H9 (cell line): ENCODE data around the gene TNPO3. TPM values are rescaled to one million over a fixed set of nuclear protein-coding genes. Genes with fewer than 3 reads are reported as not detected.

Source experiments
- DNase-seq: peaks from one replicate; pipeline ENCODE4 v3.0.0-alpha.2; 2017
- H2AFZ ChIP-seq: one replicate; pipeline ENCODE4 v1.6.1; 2013; ENCODE audit warnings: mild to moderate bottlenecking, low read length, control low read depth, moderate library complexity
- H2AK5ac ChIP-seq: 2 replicates; pipeline ENCODE4 v1.6.1; 2013; ENCODE audit warnings: low read length, control low read depth, mixed read lengths; ENCODE audit not compliant: insufficient read length
- H2BK120ac ChIP-seq: one replicate; pipeline ENCODE4 v1.6.1; 2013; ENCODE audit warnings: low read depth, mild to moderate bottlenecking, low read length, control low read depth, inconsistent platforms; ENCODE audit not compliant: poor library complexity, severe bottlenecking
- H2BK12ac ChIP-seq: 2 replicates; pipeline ENCODE4 v1.6.1; 2013; ENCODE audit warnings: low read length, control low read depth, mixed read lengths, low read depth; ENCODE audit not compliant: insufficient read length
- H2BK15ac ChIP-seq: 2 replicates; pipeline ENCODE4 v1.6.1; 2013; ENCODE audit warnings: low read depth, low read length, control low read depth
- H2BK20ac ChIP-seq: one replicate; pipeline ENCODE4 v1.6.1; 2013; ENCODE audit warnings: low read depth, mild to moderate bottlenecking, low read length, control low read depth, inconsistent platforms; ENCODE audit not compliant: poor library complexity, severe bottlenecking
- H2BK5ac ChIP-seq: 2 replicates; pipeline ENCODE4 v1.6.1; 2013; ENCODE audit warnings: low read length, control low read depth, mixed read lengths; ENCODE audit not compliant: insufficient read length
- H3K14ac ChIP-seq: 2 replicates; pipeline ENCODE4 v1.6.1; 2013; ENCODE audit warnings: low read length, control low read depth; ENCODE audit not compliant: insufficient read depth
- H3K18ac ChIP-seq: 2 replicates; pipeline ENCODE4 v1.6.1; 2013; ENCODE audit warnings: low read depth, mild to moderate bottlenecking, mixed read lengths, low read length, control low read depth; ENCODE audit not compliant: insufficient read length
- H3K23ac ChIP-seq: 2 replicates; pipeline ENCODE4 v1.6.1; 2013; ENCODE audit warnings: low read length, control low read depth, mixed read lengths, low read depth; ENCODE audit not compliant: insufficient read length
- H3K23me2 ChIP-seq: 2 replicates; pipeline ENCODE4 v1.6.1; 2013; ENCODE audit warnings: low read depth, mild to moderate bottlenecking, mixed read lengths, low read length, control low read depth; ENCODE audit not compliant: insufficient read length, poor library complexity, severe bottlenecking
- H3K27ac ChIP-seq: 2 replicates; pipeline ENCODE4 v1.5.1; 2013; ENCODE audit warnings: low read length, control low read depth, mixed read lengths, low read depth; ENCODE audit not compliant: insufficient read length
- H3K27me3 ChIP-seq: 2 replicates; pipeline ENCODE4 v1.6.1; 2013; ENCODE audit warnings: low read length, control low read depth, inconsistent platforms; ENCODE audit not compliant: insufficient read depth
- H3K4ac ChIP-seq: 2 replicates; pipeline ENCODE4 v1.6.1; 2013; ENCODE audit warnings: low read depth, mild to moderate bottlenecking, control low read depth, inconsistent platforms, low read length, moderate library complexity
- H3K4me1 ChIP-seq: 2 replicates; pipeline ENCODE4 v1.6.1; 2013; ENCODE audit warnings: low read length, control low read depth, inconsistent platforms; ENCODE audit not compliant: insufficient read depth
- H3K4me2 ChIP-seq: 2 replicates; pipeline ENCODE4 v1.6.1; 2013; ENCODE audit warnings: low read length, control low read depth, mixed read lengths; ENCODE audit not compliant: insufficient read length, insufficient read depth
- H3K56ac ChIP-seq: 2 replicates; pipeline ENCODE4 v1.6.1; 2013; ENCODE audit warnings: low read depth, mild to moderate bottlenecking, mixed read lengths, low read length, control low read depth; ENCODE audit not compliant: insufficient read length
- H3K79me1 ChIP-seq: 2 replicates; pipeline ENCODE4 v1.6.1; 2013; ENCODE audit warnings: low read depth, mild to moderate bottlenecking, moderate library complexity, low read length, control low read depth, inconsistent platforms; ENCODE audit not compliant: insufficient read depth, poor library complexity, severe bottlenecking
- H3K79me2 ChIP-seq: 2 replicates; pipeline ENCODE4 v1.6.1; 2013; ENCODE audit warnings: low read length, control low read depth, inconsistent platforms; ENCODE audit not compliant: insufficient read depth
- H3K9ac ChIP-seq: 2 replicates; pipeline ENCODE4 v1.6.1; 2013; ENCODE audit warnings: low read length, control low read depth, mixed read lengths; ENCODE audit not compliant: insufficient read length; ENCODE audit errors: extremely low read depth
- H3K9me3 ChIP-seq: one replicate; pipeline ENCODE4 v1.6.1; 2013; ENCODE audit warnings: low read depth, low read length, inconsistent platforms; ENCODE audit not compliant: control insufficient read depth
- H3T11ph ChIP-seq: one replicate; pipeline ENCODE4 v1.6.1; 2013; ENCODE audit warnings: mild to moderate bottlenecking, low read length, control low read depth, inconsistent platforms
- H4K20me1 ChIP-seq: one replicate; pipeline ENCODE4 v1.6.1; 2013; ENCODE audit not compliant: control insufficient read depth, insufficient read length, insufficient read depth
- H4K5ac ChIP-seq: 2 replicates; pipeline ENCODE4 v1.6.1; 2013; ENCODE audit warnings: low read depth, mild to moderate bottlenecking, mixed read lengths, low read length, control low read depth; ENCODE audit not compliant: insufficient read length
- H4K8ac ChIP-seq: replicated peaks from 2 replicates; pipeline ENCODE4 v1.6.1; 2013; ENCODE audit warnings: low read length, control low read depth, mixed read lengths, low read depth; ENCODE audit not compliant: insufficient read length
- H4K91ac ChIP-seq: 2 replicates; pipeline ENCODE4 v1.6.1; 2013; ENCODE audit warnings: low read depth, mild to moderate bottlenecking, moderate library complexity, mixed read lengths, low read length, control low read depth; ENCODE audit not compliant: insufficient read length
- H3K27ac Mint-ChIP-seq, 3 experiments: 2 replicates in 2 of 3; 3 replicates in 1 of 3; pipeline ENCODE4 v1.8.0; 2020 to 2021; ENCODE audit warnings: mixed read lengths in 3 of 3, mild to moderate bottlenecking in 1 of 3, moderate library complexity in 1 of 3
- H3K27me3 Mint-ChIP-seq: 2 replicates; pipeline ENCODE4 v1.8.0; 2021; ENCODE audit warnings: low read depth, mild to moderate bottlenecking, moderate library complexity, mixed read lengths
- H3K36me3 Mint-ChIP-seq, 3 experiments: 2 replicates in 2 of 3; 3 replicates in 1 of 3; pipeline ENCODE4 v1.8.0; 2020 to 2021; ENCODE audit warnings: low read depth in 3 of 3, mixed read lengths in 3 of 3; ENCODE audit not compliant: insufficient read depth in 1 of 3
- H3K4me1 Mint-ChIP-seq, 2 experiments: 2 replicates each; pipeline ENCODE4 v1.8.0; 2020; ENCODE audit warnings: mixed read lengths in 2 of 2
- H3K4me3 Mint-ChIP-seq, 2 experiments: 2 replicates in 1 of 2; 3 replicates in 1 of 2; pipeline ENCODE4 v1.8.0; 2020 to 2021; ENCODE audit warnings: mild to moderate bottlenecking in 2 of 2, mixed read lengths in 2 of 2, moderate library complexity in 1 of 2
- H3K9me3 Mint-ChIP-seq, 2 experiments: 2 replicates in 1 of 2; 3 replicates in 1 of 2; pipeline ENCODE4 v1.8.0; 2020; ENCODE audit warnings: mild to moderate bottlenecking in 2 of 2, mixed read lengths in 2 of 2, moderate library complexity in 1 of 2
- CTCF ChIP-seq: fragments of 200-600 bp; sonication (generic); conservative IDR thresholded peaks from 3 replicates; pipeline ENCODE4 v1.8.0; 2021; ENCODE audit warnings: antibody characterized with exemption, mild to moderate bottlenecking
- WGBS: extraction: QIAGEN DNeasy Blood & Tissue Kit; methylation state at CpG from one replicate; pipeline ENCODE4 v1.1.7; 2013; ENCODE audit warnings: missing lambda C conversion rate, low lambda C conversion rate, mixed read lengths; ENCODE audit not compliant: insufficient read length; ENCODE audit errors: extremely low coverage; 5-methylcytosine and 5-hydroxymethylcytosine counted together
- total RNA-seq: library from RNA; stranded (reverse); gene quantifications from 2 replicates; pipeline ENCODE4 v1.2.1, GENCODE V29; 2021

TNPO3 gene
- total RNA-seq, 1 experiment from 2014 or later = 90.1 TPM

GRCh38 chr7:129089521-129090212 lies 34.8 kb upstream of the TNPO3 start:
- H3T11ph ChIP-seq = no peak overlapping the region
- no peak overlapping the region for H3K14ac ChIP-seq
- H2BK20ac ChIP-seq = no peak overlapping the region
- no peaks in the 10 kb centered on the region for H3K9me3 ChIP-seq
- H3K56ac ChIP-seq = no peak overlapping the region
- H4K8ac ChIP-seq = no peak overlapping the region
- Mint-ChIP-seq H3K4me1 (peaks cover 5 to 9% of the 10 kb centered on the region in 2 experiments), H3K9me3 (no peaks in the 10 kb centered on the region), H3K36me3 (no peaks in the 10 kb centered on the region), H3K4me3 (no peak overlapping the region), H3K27me3 (no peaks in the 10 kb centered on the region), H3K27ac (peak overlapping the region in 1 of 3 experiments; percentile 54; a peak in 1 of 7 replicates)
- H3K79me2 ChIP-seq = no peaks in the 10 kb centered on the region
- no peak overlapping the region for H3K27ac ChIP-seq
- no peak overlapping the region for H2BK5ac ChIP-seq
- H4K20me1 ChIP-seq = no peaks in the 10 kb centered on the region
- no peak overlapping the region for H3K4me2 ChIP-seq
- no peak overlapping the region for H3K9ac ChIP-seq
- no peak for TF ChIP-seq CTCF
- no peak overlapping the region for H4K91ac ChIP-seq
- H3K23me2 ChIP-seq = no peaks in the 10 kb centered on the region
- WGBS = no CpG with 5 or more reads among the region's 4 CpGs
- H3K4ac ChIP-seq = no peak overlapping the region
- H3K27me3 ChIP-seq = no peaks in the 10 kb centered on the region
- H2BK120ac ChIP-seq = no peak overlapping the region
- no peaks in the 10 kb centered on the region for H3K79me1 ChIP-seq
- H2BK15ac ChIP-seq = no peak overlapping the region
- no peaks in the 10 kb centered on the region for H3K4me1 ChIP-seq
- no peak overlapping the region for H2BK12ac ChIP-seq
- no peak overlapping the region for H4K5ac ChIP-seq
- no peak overlapping the region for H2AFZ ChIP-seq
- H3K18ac ChIP-seq = no peak overlapping the region
- no peak overlapping the region for H2AK5ac ChIP-seq
- H3K23ac ChIP-seq = no peak overlapping the region
- no peak for DNase-seq
